ENCODE results near the gene LST1. TPM values are rescaled to one million over a fixed set of nuclear protein-coding genes. Genes with fewer than 3 reads are reported as not detected.

Gene LST1
- total and polyA plus RNA-seq, 2 of the 8 experiments (the other 6 are each of a cell fraction or from before 2014, with no cell fraction given), result not detected

DNA sequence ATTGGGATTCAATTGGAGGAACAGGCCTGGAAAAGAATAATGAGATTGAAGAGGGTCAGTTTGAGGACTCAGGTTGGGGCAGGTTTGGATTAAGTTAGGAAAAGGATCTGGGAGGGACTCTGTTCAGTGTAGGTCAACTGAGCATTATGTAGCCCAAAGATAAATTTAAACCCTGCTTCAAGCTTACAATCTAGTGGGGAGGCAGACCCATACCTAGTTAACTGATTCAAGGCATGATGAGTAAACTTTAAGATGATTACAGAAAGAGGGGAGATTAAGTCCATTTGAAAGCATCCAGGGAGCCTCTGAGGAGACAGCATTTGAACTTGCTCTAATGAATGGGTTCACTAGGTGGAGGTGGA, 25.4 kb upstream of the LST1 start:
- Histone ChIP-seq H3K23me2 (ENCODE audit: low read depth, low read length) (no peaks in the 10 kb centered on the region), H2BK5ac (ENCODE audit: low read depth, low read length) (no peak overlapping the region), H3K23ac (ENCODE audit: insufficient read length) (no peak overlapping the region), H4K91ac (replicated peaks; ENCODE audit: insufficient read length, low read length) (no peak overlapping the region), H4K8ac (ENCODE audit: extremely low read depth, insufficient read depth, low read length) (no peak overlapping the region), H2BK12ac (ENCODE audit: low read depth, low read length) (no peak overlapping the region), H3K14ac (ENCODE audit: insufficient read length) (no peak overlapping the region), H3K56ac (replicated peaks; ENCODE audit: insufficient read length, low read depth, low read length) (no peak overlapping the region), H3K18ac (ENCODE audit: extremely low read depth, low read length) (no peak overlapping the region), H3K9me3 (ENCODE audit: insufficient read depth in 2 of 2, low read depth in 1 of 2, low read length in 1 of 2) (no peaks in the 10 kb centered on the region), H2BK15ac (ENCODE audit: low read length) (no peak overlapping the region), H4K5ac (ENCODE audit: insufficient read length, low read depth, low read length) (no peak overlapping the region), H2BK120ac (replicated peaks; ENCODE audit: low read depth, low read length) (no peak overlapping the region), H3K79me2 (ENCODE audit: control insufficient read depth in 1 of 2, insufficient read depth in 2 of 2, low read length in 2 of 2) (no peaks in the 10 kb centered on the region), H3K27ac (ENCODE audit: low read depth, low read length) (no peak overlapping the region), H3K4ac (replicated peaks; ENCODE audit: insufficient read length, low read depth, low read length) (no peak overlapping the region), H2AK5ac (ENCODE audit: low read depth, low read length) (no peak overlapping the region), H3K4me3 (ENCODE audit: extremely low read depth in 1 of 4, insufficient read depth in 2 of 4, low read depth in 3 of 4, low read length in 4 of 4) (no peak overlapping the region), H3K4me1 (replicated peaks in 1 of 4; ENCODE audit: control insufficient read depth in 3 of 4, insufficient read depth in 4 of 4, low read length in 3 of 4) (no peaks in the 10 kb centered on the region), H3K27me3 (replicated peaks in 1 of 4; ENCODE audit: control insufficient read depth in 3 of 4, extremely low read depth in 1 of 4, insufficient read depth in 3 of 4, low read length in 3 of 4) (no peaks in the 10 kb centered on the region), H3K9ac (replicated peaks in 1 of 4; ENCODE audit: extremely low read depth in 1 of 4, low read depth in 3 of 4, low read length in 3 of 4) (no peak overlapping the region), H3K4me2 (ENCODE audit: insufficient read depth in 1 of 2, low read depth in 2 of 2, low read length in 2 of 2) (no peak overlapping the region), H3K79me1 (ENCODE audit: low read depth, low read length) (no peaks in the 10 kb centered on the region), H3K36me3 (ENCODE audit: control insufficient read depth in 2 of 4, insufficient read depth in 4 of 4, low read length in 3 of 4) (peaks cover 2 to 15% (median 5%) of the 10 kb centered on the region in 4 experiments; a peak in 5 of 8 replicates), H2AFZ (ENCODE audit: low read length) (no peak overlapping the region), H4K20me1 (replicated peaks in 1 of 2; ENCODE audit: control insufficient read depth in 1 of 2, insufficient read depth in 2 of 2, low read length in 2 of 2) (no peaks in the 10 kb centered on the region), H2BK20ac (ENCODE audit: low read length) (no peak overlapping the region)
- ChIA-PET POLR2A (ENCODE audit: partially characterized antibody) (interaction anchor here (1.1 to 10.9 kb wide), 4 partner anchors 11 to 21 kb away, joined by 3 to 110 read pairs (median 6); partner anchors contain the start of genes DDX39B, LTB and TNF), CTCF (ENCODE audit: partially characterized antibody) (interaction anchor here (2.3 to 24.7 kb wide), 2 partner anchors 14 to 41 kb away, joined by 5 to 613 read pairs; partner anchors contain the start of genes ATP6V1G2 and NCR3)
- DNase-seq (ENCODE audit: low read depth in 1 of 2, low spot score in 2 of 2) (no peak), FAIRE-seq (no peak)
- TF ChIP-seq POLR2A (IDR thresholded peaks at IDR 0.05; ENCODE audit: control extremely low read depth in 1 of 2, low read depth in 2 of 2, low read length in 2 of 2) (no peak), CEBPB (IDR thresholded peaks at IDR 0.05; ENCODE audit: low read depth, low read length) (no peak), NANOG (IDR thresholded peaks at IDR 0.05; ENCODE audit: insufficient read depth, low read depth, low read length, poor library complexity, severe bottlenecking) (no peak)
- TF ChIP-seq, protein P1, sequence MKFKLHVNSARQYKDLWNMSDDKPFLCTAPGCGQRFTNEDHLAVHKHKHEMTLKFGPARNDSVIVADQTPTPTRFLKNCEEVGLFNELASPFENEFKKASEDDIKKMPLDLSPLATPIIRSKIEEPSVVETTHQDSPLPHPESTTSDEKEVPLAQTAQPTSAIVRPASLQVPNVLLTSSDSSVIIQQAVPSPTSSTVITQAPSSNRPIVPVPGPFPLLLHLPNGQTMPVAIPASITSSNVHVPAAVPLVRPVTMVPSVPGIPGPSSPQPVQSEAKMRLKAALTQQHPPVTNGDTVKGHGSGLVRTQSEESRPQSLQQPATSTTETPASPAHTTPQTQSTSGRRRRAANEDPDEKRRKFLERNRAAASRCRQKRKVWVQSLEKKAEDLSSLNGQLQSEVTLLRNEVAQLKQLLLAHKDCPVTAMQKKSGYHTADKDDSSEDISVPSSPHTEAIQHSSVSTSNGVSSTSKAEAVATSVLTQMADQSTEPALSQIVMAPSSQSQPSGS (IDR thresholded peaks at IDR 0.05; ENCODE audit: low read length), result no peak
